Natural killer cell (primary cell): Measurements from ENCODE around the gene KLF17. TPM values are rescaled to one million over a fixed set of nuclear protein-coding genes. Genes with fewer than 3 reads are reported as not detected.

ENCODE experiments used
- ATAC-seq, 3 donors: fragments of 150-1000 bp in 2 of 3; fragments of 200-7000 bp in 1 of 3; cut with Tn5 transposase; 1 replicate in 1 of 3; 2 replicates in 2 of 3; pipeline ENCODE4 v1.10.0; 2021; ENCODE audit warnings: mild to moderate bottlenecking in 2 of 3, moderate library complexity in 2 of 3
- DNase-seq, 2 donors: peaks; one replicate each; pipeline versions ENCODE4 v3.0.0 to v3.0.0-alpha.2; 2013 to 2021; ENCODE audit warnings: mixed read lengths in 1 of 2
- H3K27ac ChIP-seq: one replicate; pipeline ENCODE4 v1.5.1; 2013; ENCODE audit warnings: mild to moderate bottlenecking, low read length
- H3K27me3 ChIP-seq: one replicate; pipeline ENCODE4 v1.6.1; 2013; ENCODE audit warnings: low read length; ENCODE audit not compliant: control insufficient read depth, insufficient read depth
- H3K36me3 ChIP-seq: one replicate; pipeline ENCODE4 v1.6.1; 2013; ENCODE audit warnings: low read length; ENCODE audit not compliant: control insufficient read depth, insufficient read depth
- H3K4me1 ChIP-seq: one replicate; pipeline ENCODE4 v1.6.1; 2013; ENCODE audit warnings: low read length; ENCODE audit not compliant: control insufficient read depth, insufficient read depth
- H3K4me3 ChIP-seq: one replicate; pipeline ENCODE4 v1.5.1; 2013; ENCODE audit warnings: low read length
- H3K9me3 ChIP-seq: one replicate; pipeline ENCODE4 v1.6.1; 2013; ENCODE audit warnings: low read length; ENCODE audit not compliant: control insufficient read depth, insufficient read depth
- H3K27ac Mint-ChIP-seq, 2 donors: one replicate each; pipeline ENCODE4 v1.8.0; 2022; ENCODE audit warnings: mild to moderate bottlenecking in 2 of 2, mixed read lengths in 2 of 2, moderate library complexity in 1 of 2
- H3K27me3 Mint-ChIP-seq, 2 donors: one replicate each; pipeline ENCODE4 v1.8.0; 2022; ENCODE audit warnings: low read depth in 2 of 2, mixed read lengths in 2 of 2
- H3K36me3 Mint-ChIP-seq: one replicate; pipeline ENCODE4 v1.8.0; 2022; ENCODE audit warnings: mixed read lengths
- H3K4me1 Mint-ChIP-seq, 2 donors: one replicate each; pipeline ENCODE4 v1.8.0; 2022; ENCODE audit warnings: mixed read lengths in 2 of 2
- H3K4me3 Mint-ChIP-seq: one replicate; pipeline ENCODE4 v1.8.0; 2022; ENCODE audit warnings: mild to moderate bottlenecking, moderate library complexity, mixed read lengths
- H3K9me3 Mint-ChIP-seq, 2 donors: one replicate each; pipeline ENCODE4 v1.8.0; 2022; ENCODE audit warnings: mixed read lengths in 2 of 2
- WGBS: methylation state at CpG from one replicate; pipeline ENCODE4 v1.1.7; 2013; ENCODE audit warnings: missing lambda C conversion rate; ENCODE audit not compliant: insufficient coverage; 5-methylcytosine and 5-hydroxymethylcytosine counted together
- intact Hi-C: fragments of 100-400 bp; cut with micrococcal nuclease; formaldehyde crosslinking; loops from one replicate; pipeline ENCODE4 v1.14.2; 2022
- total RNA-seq, 4 donors: library from RNA; stranded (reverse); fragments of 120-200 nt in 1 of 4; gene quantifications; one replicate each; pipeline versions ENCODE4 v1.2.3 to v1.2.4, GENCODE V29; 2013 to 2022
- TF ChIP-seq, protein P1 (sequence below): fragments of 200-600 bp; IDR thresholded peaks from one replicate; pipeline ENCODE4 v1.8.0; 2022; ENCODE audit warnings: antibody characterized with exemption

KLF17 gene
- total RNA-seq, 3 donors from 2014 or later (not counting 1 experiment from before 2014, with no cell fraction given), result not detected

DNA sequence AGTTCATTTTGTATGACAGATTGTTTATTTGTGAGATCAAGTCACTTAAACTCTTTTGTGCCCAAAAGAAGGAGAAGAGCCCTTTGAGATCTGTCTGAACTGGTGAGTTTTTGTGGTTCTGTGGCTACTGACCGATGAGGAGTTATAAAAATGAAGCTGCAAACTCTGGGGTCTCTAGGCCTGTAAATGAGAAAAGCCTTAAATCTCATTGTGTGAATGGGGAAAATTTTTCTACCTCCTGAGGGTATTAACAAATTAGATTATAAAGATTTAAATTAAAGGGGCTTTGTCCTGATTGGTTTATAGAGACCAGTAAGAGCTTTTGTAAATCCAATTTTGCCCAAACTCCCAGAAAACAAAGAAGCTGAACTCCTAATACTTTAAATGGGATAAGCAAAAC lies 9.7 kb upstream of the KLF17 start:
- TF ChIP-seq, protein P1, sequence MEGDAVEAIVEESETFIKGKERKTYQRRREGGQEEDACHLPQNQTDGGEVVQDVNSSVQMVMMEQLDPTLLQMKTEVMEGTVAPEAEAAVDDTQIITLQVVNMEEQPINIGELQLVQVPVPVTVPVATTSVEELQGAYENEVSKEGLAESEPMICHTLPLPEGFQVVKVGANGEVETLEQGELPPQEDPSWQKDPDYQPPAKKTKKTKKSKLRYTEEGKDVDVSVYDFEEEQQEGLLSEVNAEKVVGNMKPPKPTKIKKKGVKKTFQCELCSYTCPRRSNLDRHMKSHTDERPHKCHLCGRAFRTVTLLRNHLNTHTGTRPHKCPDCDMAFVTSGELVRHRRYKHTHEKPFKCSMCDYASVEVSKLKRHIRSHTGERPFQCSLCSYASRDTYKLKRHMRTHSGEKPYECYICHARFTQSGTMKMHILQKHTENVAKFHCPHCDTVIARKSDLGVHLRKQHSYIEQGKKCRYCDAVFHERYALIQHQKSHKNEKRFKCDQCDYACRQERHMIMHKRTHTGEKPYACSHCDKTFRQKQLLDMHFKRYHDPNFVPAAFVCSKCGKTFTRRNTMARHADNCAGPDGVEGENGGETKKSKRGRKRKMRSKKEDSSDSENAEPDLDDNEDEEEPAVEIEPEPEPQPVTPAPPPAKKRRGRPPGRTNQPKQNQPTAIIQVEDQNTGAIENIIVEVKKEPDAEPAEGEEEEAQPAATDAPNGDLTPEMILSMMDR, result no peak
- Mint-ChIP-seq H3K4me3 (no peak overlapping the region), H3K36me3 (no peaks in the 10 kb centered on the region), H3K27me3 (peaks cover 15 to 22% of the 10 kb centered on the region in 2 donors), H3K27ac (no peak overlapping the region), H3K4me1 (no peaks in the 10 kb centered on the region), H3K9me3 (no peaks in the 10 kb centered on the region)
- H3K9me3 ChIP-seq, result no peaks in the 10 kb centered on the region
- H3K4me1 ChIP-seq, result no peaks in the 10 kb centered on the region
- DNase-seq, result no peak
- intact Hi-C loops, result no loop called here
- H3K27me3 ChIP-seq, result no peaks in the 10 kb centered on the region
- no peak overlapping the region for H3K4me3 ChIP-seq
- no peaks in the 10 kb centered on the region for H3K36me3 ChIP-seq
- no peak overlapping the region for H3K27ac ChIP-seq
- 38% methylated on average over 1 of the region's 1 CpG for WGBS
- ATAC-seq, result no peak

DNA sequence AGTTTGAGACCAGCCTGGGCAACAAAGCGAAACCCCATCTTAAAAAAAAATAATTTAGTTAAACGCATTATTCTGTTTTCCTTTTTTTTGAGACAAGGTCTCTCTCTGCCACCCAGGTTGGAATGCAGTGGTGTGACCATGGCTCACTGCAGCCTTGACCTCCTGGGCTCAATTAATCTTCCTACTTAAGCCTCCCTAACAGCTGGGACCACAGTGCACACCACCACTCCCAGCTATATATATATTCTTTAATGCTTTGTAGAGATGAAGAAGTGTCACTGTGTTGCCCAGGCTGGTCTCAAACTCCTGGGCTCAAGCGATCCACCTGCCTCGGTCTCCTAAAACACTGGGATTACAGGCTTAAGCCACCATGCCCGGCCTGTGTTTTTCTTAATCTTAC lies 7.7 kb upstream of the KLF17 start:
- H3K27ac Mint-ChIP-seq, result no peak overlapping the region
- H3K27me3 Mint-ChIP-seq, result peaks cover 7 to 16% of the 10 kb centered on the region in 2 donors
- DNase-seq (no peak), ATAC-seq (no peak)
- no peaks in the 10 kb centered on the region for H3K27me3 ChIP-seq
- no peaks in the 10 kb centered on the region for H3K9me3 ChIP-seq
- no peaks in the 10 kb centered on the region for H3K36me3 Mint-ChIP-seq
- intact Hi-C loops, result no loop called here
- H3K4me3 ChIP-seq, result no peak overlapping the region
- TF ChIP-seq, protein P1, result no peak
- no peak overlapping the region for H3K27ac ChIP-seq
- 91% methylated on average over 5 of the region's 5 CpGs for WGBS
- no peaks in the 10 kb centered on the region for H3K4me1 Mint-ChIP-seq
- H3K4me1 ChIP-seq, result no peaks in the 10 kb centered on the region
- no peak overlapping the region for H3K4me3 Mint-ChIP-seq
- H3K9me3 Mint-ChIP-seq, result no peaks in the 10 kb centered on the region
- no peaks in the 10 kb centered on the region for H3K36me3 ChIP-seq

DNA sequence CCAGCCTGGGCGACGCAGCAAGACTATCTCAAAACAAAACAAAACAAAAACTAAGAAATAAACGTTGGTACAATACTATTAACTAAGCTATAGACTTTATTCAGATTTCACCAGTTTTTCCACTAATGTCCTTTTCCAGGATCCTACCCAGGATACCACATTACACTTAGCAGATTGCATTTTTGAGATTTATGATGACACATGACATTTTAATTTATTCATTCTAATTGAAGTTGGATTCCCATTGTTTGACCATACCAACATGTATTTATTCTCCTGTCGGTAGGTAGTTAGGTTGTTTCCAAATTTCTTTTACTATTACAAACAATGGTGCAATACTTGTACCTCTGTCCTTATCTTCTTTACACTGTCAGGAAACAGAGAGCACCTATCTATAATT lies 6.8 kb upstream of the KLF17 start:
- DNase-seq (no peak), ATAC-seq (no peak)
- Histone ChIP-seq H3K4me3 (no peak overlapping the region), H3K36me3 (no peaks in the 10 kb centered on the region), H3K27me3 (no peaks in the 10 kb centered on the region), H3K9me3 (no peaks in the 10 kb centered on the region), H3K4me1 (no peaks in the 10 kb centered on the region), H3K27ac (no peak overlapping the region)
- intact Hi-C loops, result no loop called here
- Mint-ChIP-seq H3K4me3 (no peak overlapping the region), H3K27me3 (peaks cover 0 to 7% of the 10 kb centered on the region in 2 donors), H3K4me1 (no peaks in the 10 kb centered on the region), H3K27ac (no peak overlapping the region), H3K36me3 (no peaks in the 10 kb centered on the region), H3K9me3 (no peaks in the 10 kb centered on the region)
- WGBS, result 96% methylated on average over 3 of the region's 4 CpGs
- TF ChIP-seq, protein P1, result no peak

DNA sequence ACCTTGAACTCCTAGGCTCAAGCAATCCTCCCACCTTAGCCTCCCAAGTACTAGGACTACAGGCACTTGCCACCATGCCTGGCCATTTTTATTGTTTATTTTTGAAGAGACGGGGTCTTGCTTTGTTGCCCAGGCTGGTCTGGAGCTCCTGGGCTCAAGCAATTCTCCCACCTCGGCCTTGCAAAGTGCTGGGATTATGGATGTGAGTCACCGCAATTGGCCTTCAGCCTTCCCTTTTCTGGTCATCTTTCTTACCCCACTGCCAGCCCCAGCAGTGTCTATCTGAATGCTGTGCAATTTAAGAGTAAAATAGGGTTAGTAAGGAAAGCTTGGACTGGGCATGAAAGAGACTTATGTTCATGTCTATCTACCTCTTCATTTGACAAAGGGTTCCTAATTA lies 6.1 kb upstream of the KLF17 start:
- H3K27me3 ChIP-seq, result no peaks in the 10 kb centered on the region
- TF ChIP-seq, protein P1, result no peak
- intact Hi-C loops, result no loop called here
- no peaks in the 10 kb centered on the region for H3K9me3 ChIP-seq
- no peak overlapping the region for H3K27ac ChIP-seq
- no peak overlapping the region for H3K4me3 Mint-ChIP-seq
- no peak overlapping the region for H3K27ac Mint-ChIP-seq
- no peaks in the 10 kb centered on the region for H3K9me3 Mint-ChIP-seq
- no peak overlapping the region for H3K4me3 ChIP-seq
- 83% methylated on average over 3 of the region's 3 CpGs for WGBS
- H3K36me3 Mint-ChIP-seq, result no peaks in the 10 kb centered on the region
- H3K4me1 Mint-ChIP-seq, result no peaks in the 10 kb centered on the region
- H3K4me1 ChIP-seq, result no peaks in the 10 kb centered on the region
- H3K27me3 Mint-ChIP-seq, result peaks cover 0 to 6% of the 10 kb centered on the region in 2 donors
- no peaks in the 10 kb centered on the region for H3K36me3 ChIP-seq
- DNase-seq (no peak), ATAC-seq (no peak)
